Astrocyte (in vitro differentiated cells and primary cell): ENCODE data around the gene HOXD1. TPM values are rescaled to one million over a fixed set of nuclear protein-coding genes. Genes with fewer than 3 reads are reported as not detected.

ENCODE experiments used
- DNase-seq: peaks from one replicate; pipeline ENCODE4 v3.0.0-alpha.2; 2010; ENCODE audit warnings: low read depth
- FAIRE-seq: peaks from 2 replicates; lab custom pipeline; 2011; peaks lifted over from hg19 to GRCh38; lab: Jason Lieb, UNC
- H2AFZ ChIP-seq: 2 replicates; pipeline ENCODE4 v1.6.0; 2012; ENCODE audit warnings: low read depth, low read length, inconsistent platforms
- H3K27ac ChIP-seq: 2 replicates; pipeline ENCODE4 v1.5.1; 2011; ENCODE audit warnings: low read depth, low read length, inconsistent platforms
- H3K27me3 ChIP-seq: 2 replicates; pipeline ENCODE4 v1.6.0; 2011; ENCODE audit warnings: low read length, inconsistent platforms; ENCODE audit not compliant: insufficient read depth
- H3K36me3 ChIP-seq: 2 replicates; pipeline ENCODE4 v1.5.1; 2011; ENCODE audit warnings: low read length, inconsistent platforms; ENCODE audit not compliant: insufficient read depth
- H3K4me1 ChIP-seq: 2 replicates; pipeline ENCODE4 v1.5.1; 2011; ENCODE audit warnings: low read length, inconsistent platforms; ENCODE audit not compliant: insufficient read depth
- H3K4me2 ChIP-seq: 2 replicates; pipeline ENCODE4 v1.6.0; 2012; ENCODE audit warnings: low read length, inconsistent platforms
- H3K4me3 ChIP-seq: 2 replicates; pipeline ENCODE4 v1.5.1; 2011; ENCODE audit warnings: low read depth, mild to moderate bottlenecking, low read length, inconsistent platforms; ENCODE audit not compliant: insufficient read depth
- H3K79me2 ChIP-seq: 2 replicates; pipeline ENCODE4 v1.6.0; 2012; ENCODE audit warnings: mild to moderate bottlenecking, low read length, inconsistent platforms; ENCODE audit not compliant: insufficient read depth
- H3K9ac ChIP-seq: 2 replicates; pipeline ENCODE4 v1.6.0; 2012; ENCODE audit warnings: mild to moderate bottlenecking, low read length, inconsistent platforms
- H3K9me3 ChIP-seq: 2 replicates; pipeline ENCODE4 v1.5.1; 2012; ENCODE audit warnings: low read depth, mild to moderate bottlenecking, low read length, inconsistent platforms; ENCODE audit not compliant: insufficient read depth
- H4K20me1 ChIP-seq: 2 replicates; pipeline ENCODE4 v1.6.0; 2012; ENCODE audit warnings: low read length, inconsistent platforms; ENCODE audit not compliant: insufficient read depth
- H3K27ac Mint-ChIP-seq: one replicate; pipeline ENCODE4 v1.8.0; 2021; ENCODE audit warnings: mild to moderate bottlenecking, mixed read lengths; ENCODE audit not compliant: unreplicated experiment
- H3K27me3 Mint-ChIP-seq: one replicate; pipeline ENCODE4 v1.8.0; 2021; ENCODE audit warnings: low read depth, mixed read lengths; ENCODE audit not compliant: unreplicated experiment
- H3K36me3 Mint-ChIP-seq: one replicate; pipeline ENCODE4 v1.8.0; 2021; ENCODE audit warnings: low read depth, mixed read lengths; ENCODE audit not compliant: unreplicated experiment
- H3K4me1 Mint-ChIP-seq: one replicate; pipeline ENCODE4 v1.8.0; 2021; ENCODE audit warnings: low read depth, mixed read lengths; ENCODE audit not compliant: unreplicated experiment
- H3K4me3 Mint-ChIP-seq: one replicate; pipeline ENCODE4 v1.8.0; 2021; ENCODE audit warnings: mild to moderate bottlenecking, moderate library complexity, mixed read lengths; ENCODE audit not compliant: unreplicated experiment
- H3K9me3 Mint-ChIP-seq: one replicate; pipeline ENCODE4 v1.8.0; 2021; ENCODE audit warnings: mild to moderate bottlenecking, mixed read lengths; ENCODE audit not compliant: unreplicated experiment
- CTCF ChIP-seq: IDR thresholded peaks from 2 replicates; pipeline ENCODE4 v1.5.1; 2011; ENCODE audit warnings: low read depth, mild to moderate bottlenecking, inconsistent platforms, low read length, moderate library complexity; ENCODE audit not compliant: insufficient read depth
- EZH2 ChIP-seq: IDR thresholded peaks from 2 replicates; pipeline ENCODE4 v1.6.1; 2012; ENCODE audit warnings: mild to moderate bottlenecking, low read length, inconsistent platforms; ENCODE audit not compliant: insufficient read depth
- total RNA-seq: library from RNA; stranded (reverse); gene quantifications from 2 replicates; pipeline ENCODE4 v1.2.1, GENCODE V29; 2021

Gene HOXD1
- total RNA-seq, 1 donor from 2014 or later: not detected

GRCh38 chr2:176178757-176179295 is 9.6 kb upstream of the HOXD1 start:
- H3K9me3 Mint-ChIP-seq: peaks cover 12% of the 10 kb centered on the region
- H3K36me3 ChIP-seq: no peaks in the 10 kb centered on the region
- H2AFZ ChIP-seq: no peak overlapping the region
- H3K9me3 ChIP-seq: no peaks in the 10 kb centered on the region
- H3K4me1 ChIP-seq: no peaks in the 10 kb centered on the region
- peaks cover 89% of the 10 kb centered on the region for H3K27me3 Mint-ChIP-seq
- H3K4me1 Mint-ChIP-seq: peaks cover 12% of the 10 kb centered on the region
- no peaks in the 10 kb centered on the region for H4K20me1 ChIP-seq
- no peak overlapping the region for H3K27ac Mint-ChIP-seq
- no peak overlapping the region for H3K9ac ChIP-seq
- TF ChIP-seq CTCF (no peak), EZH2 (no peak)
- no peak overlapping the region for H3K27ac ChIP-seq
- H3K79me2 ChIP-seq: no peaks in the 10 kb centered on the region
- H3K4me2 ChIP-seq: peak overlapping the region; percentile 75
- H3K4me3 Mint-ChIP-seq: no peak overlapping the region
- H3K36me3 Mint-ChIP-seq: no peaks in the 10 kb centered on the region
- DNase-seq (peak; percentile 63), FAIRE-seq (no peak)
- peaks cover 57% of the 10 kb centered on the region for H3K27me3 ChIP-seq
- no peak overlapping the region for H3K4me3 ChIP-seq

DNA sequence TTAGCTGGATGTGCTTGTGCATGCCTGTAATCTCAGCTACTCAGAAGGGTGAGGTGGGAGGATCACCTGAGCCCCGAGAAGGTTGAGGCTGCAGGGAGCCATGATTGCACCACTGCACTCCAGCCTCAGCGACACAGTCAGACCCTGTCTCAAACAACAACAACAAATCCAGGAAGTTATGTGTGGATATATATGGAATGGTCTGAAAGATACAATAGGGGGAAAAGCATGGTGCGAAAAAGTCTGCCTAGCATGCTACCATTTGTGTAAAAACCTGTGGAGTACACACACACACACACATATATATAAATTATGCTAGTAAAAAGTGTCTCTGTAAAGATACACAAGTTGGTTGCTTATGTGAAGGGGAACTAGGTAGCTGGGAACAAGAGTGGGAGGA is 6.9 kb upstream of the HOXD1 start:
- H3K9ac ChIP-seq: no peak overlapping the region
- no peaks in the 10 kb centered on the region for H3K4me1 Mint-ChIP-seq
- FAIRE-seq: no peak
- no peaks in the 10 kb centered on the region for H3K36me3 ChIP-seq
- no peak overlapping the region for H3K4me2 ChIP-seq
- H3K36me3 Mint-ChIP-seq: no peaks in the 10 kb centered on the region
- H3K27me3 Mint-ChIP-seq: peaks cover 92% of the 10 kb centered on the region
- no peak overlapping the region for H2AFZ ChIP-seq
- no peaks in the 10 kb centered on the region for H4K20me1 ChIP-seq
- H3K4me3 ChIP-seq: no peak overlapping the region
- H3K9me3 ChIP-seq: no peaks in the 10 kb centered on the region
- peaks cover 46% of the 10 kb centered on the region for H3K27me3 ChIP-seq
- H3K9me3 Mint-ChIP-seq: peaks cover 11% of the 10 kb centered on the region
- H3K4me3 Mint-ChIP-seq: no peak overlapping the region
- no peak overlapping the region for H3K27ac Mint-ChIP-seq
- H3K4me1 ChIP-seq: no peaks in the 10 kb centered on the region
- DNase-seq: no peak
- TF ChIP-seq CTCF (no peak), EZH2 (no peak)
- H3K27ac ChIP-seq: no peak overlapping the region
- no peaks in the 10 kb centered on the region for H3K79me2 ChIP-seq

GRCh38 chr2:176182671-176183070 is 5.8 kb upstream of the HOXD1 start:
- Histone ChIP-seq H3K4me1 (peaks cover 1% of the 10 kb centered on the region), H3K27me3 (peaks cover 47% of the 10 kb centered on the region), H3K9me3 (no peaks in the 10 kb centered on the region), H4K20me1 (no peaks in the 10 kb centered on the region), H3K36me3 (no peaks in the 10 kb centered on the region), H3K79me2 (no peaks in the 10 kb centered on the region), H3K4me2 (no peak overlapping the region), H2AFZ (no peak overlapping the region), H3K9ac (no peak overlapping the region), H3K4me3 (no peak overlapping the region), H3K27ac (no peak overlapping the region)
- Mint-ChIP-seq H3K27ac (no peak overlapping the region), H3K27me3 (peaks cover 91% of the 10 kb centered on the region), H3K36me3 (no peaks in the 10 kb centered on the region), H3K9me3 (peaks cover 12% of the 10 kb centered on the region), H3K4me3 (no peak overlapping the region), H3K4me1 (no peaks in the 10 kb centered on the region)
- TF ChIP-seq CTCF (no peak), EZH2 (no peak)
- FAIRE-seq (no peak), DNase-seq (no peak)
